Neuron (in vitro differentiated cells): Measurements from ENCODE around the gene CNTFR.

Source experiments
- H2AFZ ChIP-seq: one replicate; pipeline ENCODE4 v1.6.1; 2013; ENCODE audit warnings: low read depth, mild to moderate bottlenecking, inconsistent platforms, low read length, moderate library complexity
- H3K27me3 ChIP-seq: one replicate; pipeline ENCODE4 v1.6.1; 2013; ENCODE audit warnings: low read length; ENCODE audit not compliant: insufficient read depth
- H3K36me3 ChIP-seq: one replicate; pipeline ENCODE4 v1.6.1; 2013; ENCODE audit warnings: low read length; ENCODE audit not compliant: insufficient read depth
- H3K4me1 ChIP-seq: one replicate; pipeline ENCODE4 v1.6.1; 2013; ENCODE audit warnings: low read length; ENCODE audit not compliant: insufficient read depth
- H3K4me3 ChIP-seq: 2 replicates; pipeline ENCODE4 v1.5.1; 2013; ENCODE audit warnings: mild to moderate bottlenecking, low read length, moderate library complexity
- H3K9me3 ChIP-seq: one replicate; pipeline ENCODE4 v1.6.1; 2013; ENCODE audit warnings: low read length

The CNTFR gene

GRCh38 chr9:34610434-34611206 is 21.1 kb upstream of the CNTFR start:
- Histone ChIP-seq H3K9me3 (no peaks in the 10 kb centered on the region), H2AFZ (no peak overlapping the region), H3K4me1 (peaks cover 12% of the 10 kb centered on the region), H3K36me3 (peaks cover 19% of the 10 kb centered on the region), H3K4me3 (peak overlapping the region; percentile 60), H3K27me3 (no peaks in the 10 kb centered on the region)

GRCh38 chr9:34607331-34607730 is 17.8 kb upstream of the CNTFR start:
- Histone ChIP-seq H3K4me3 (no peak overlapping the region), H3K4me1 (peaks cover 15% of the 10 kb centered on the region), H2AFZ (no peak overlapping the region), H3K36me3 (no peaks in the 10 kb centered on the region), H3K9me3 (no peaks in the 10 kb centered on the region), H3K27me3 (peaks cover 6% of the 10 kb centered on the region)

GRCh38 chr9:34606905-34607304 is 17.4 kb upstream of the CNTFR start:
- Histone ChIP-seq H2AFZ (no peak overlapping the region), H3K4me1 (peaks cover 20% of the 10 kb centered on the region), H3K9me3 (no peaks in the 10 kb centered on the region), H3K36me3 (no peaks in the 10 kb centered on the region), H3K27me3 (peaks cover 6% of the 10 kb centered on the region), H3K4me3 (no peak overlapping the region)

GRCh38 chr9:34606190-34606589 is 16.7 kb upstream of the CNTFR start:
- H3K9me3 ChIP-seq = no peaks in the 10 kb centered on the region
- peaks cover 22% of the 10 kb centered on the region for H3K4me1 ChIP-seq
- peaks cover 6% of the 10 kb centered on the region for H3K27me3 ChIP-seq
- H2AFZ ChIP-seq = no peak overlapping the region
- no peaks in the 10 kb centered on the region for H3K36me3 ChIP-seq
- H3K4me3 ChIP-seq = no peak overlapping the region

GRCh38 chr9:34603610-34604231 is 14.2 kb upstream of the CNTFR start:
- Histone ChIP-seq H3K36me3 (no peaks in the 10 kb centered on the region), H3K4me3 (no peak overlapping the region), H3K9me3 (no peaks in the 10 kb centered on the region), H3K27me3 (peaks cover 6% of the 10 kb centered on the region), H3K4me1 (peaks cover 23% of the 10 kb centered on the region), H2AFZ (no peak overlapping the region)

- Histone ChIP-seq H3K4me1 (peaks cover 23% of the 10 kb centered on the region), H3K9me3 (no peaks in the 10 kb centered on the region), H3K4me3 (no peak overlapping the region)
These were observed 12.5 kb upstream of the CNTFR start for GRCh38 chr9:34601937-34602573.

GRCh38 chr9:34600908-34601307 is 11.4 kb upstream of the CNTFR start:
- no peaks in the 10 kb centered on the region for H3K9me3 ChIP-seq
- no peak overlapping the region for H3K4me3 ChIP-seq
- no peaks in the 10 kb centered on the region for H3K36me3 ChIP-seq
- H3K27me3 ChIP-seq = peaks cover 10% of the 10 kb centered on the region
- peaks cover 23% of the 10 kb centered on the region for H3K4me1 ChIP-seq
- H2AFZ ChIP-seq = no peak overlapping the region

More at GRCh38 chr9:34601937-34602573, 12.5 kb upstream of the CNTFR start:
- Histone ChIP-seq H2AFZ (no peak overlapping the region), H3K27me3 (peaks cover 6% of the 10 kb centered on the region), H3K36me3 (no peaks in the 10 kb centered on the region)

GRCh38 chr9:34599546-34599945 is 10.0 kb upstream of the CNTFR start:
- no peak overlapping the region for H3K4me3 ChIP-seq
- peaks cover 4% of the 10 kb centered on the region for H3K27me3 ChIP-seq
- no peaks in the 10 kb centered on the region for H3K9me3 ChIP-seq
- no peak overlapping the region for H2AFZ ChIP-seq
- no peaks in the 10 kb centered on the region for H3K36me3 ChIP-seq
- peaks cover 23% of the 10 kb centered on the region for H3K4me1 ChIP-seq

GRCh38 chr9:34594177-34594576 is 4.7 kb upstream of the CNTFR start:
- Histone ChIP-seq H2AFZ (no peak overlapping the region), H3K36me3 (no peaks in the 10 kb centered on the region), H3K4me3 (no peak overlapping the region), H3K27me3 (peaks cover 13% of the 10 kb centered on the region), H3K4me1 (peaks cover 32% of the 10 kb centered on the region), H3K9me3 (no peaks in the 10 kb centered on the region)

- H3K9me3 ChIP-seq = no peaks in the 10 kb centered on the region
- no peak overlapping the region for H2AFZ ChIP-seq
- H3K27me3 ChIP-seq = peaks cover 13% of the 10 kb centered on the region
- H3K4me1 ChIP-seq = peaks cover 36% of the 10 kb centered on the region
- peak overlapping the region; percentile 14 for H3K4me3 ChIP-seq
- H3K36me3 ChIP-seq = no peaks in the 10 kb centered on the region
These were observed 3.5 kb upstream of the CNTFR start for GRCh38 chr9:34592895-34593601.

GRCh38 chr9:34591917-34592866 is 2.7 kb upstream of the CNTFR start:
- H2AFZ ChIP-seq = no peak overlapping the region
- no peaks in the 10 kb centered on the region for H3K9me3 ChIP-seq
- peaks cover 13% of the 10 kb centered on the region for H3K27me3 ChIP-seq
- H3K4me1 ChIP-seq = peaks cover 44% of the 10 kb centered on the region
- H3K4me3 ChIP-seq = no peak overlapping the region
- peaks cover 1% of the 10 kb centered on the region for H3K36me3 ChIP-seq

- H3K4me3 ChIP-seq = no peak overlapping the region
- H2AFZ ChIP-seq = no peak overlapping the region
- H3K4me1 ChIP-seq = peaks cover 51% of the 10 kb centered on the region
- H3K9me3 ChIP-seq = no peaks in the 10 kb centered on the region
- H3K36me3 ChIP-seq = peaks cover 4% of the 10 kb centered on the region
- peaks cover 9% of the 10 kb centered on the region for H3K27me3 ChIP-seq
These were observed 1.9 kb upstream of the CNTFR start for GRCh38 chr9:34591248-34591916.
